DOHH2 (cell line): Measurements from ENCODE around the gene ARHGAP33.

Source experiments
- H3F3A ChIP-seq: fragments of 200-600 bp; sonication (generic), shearing (Covaris generic); 2 replicates; pipeline ENCODE4 v1.6.0; 2016; ENCODE audit warnings: antibody characterized with exemption, mild to moderate bottlenecking; ENCODE audit not compliant: control insufficient read depth, insufficient read depth
- H3K27ac ChIP-seq: fragments of 200-600 bp; sonication (generic); 2 replicates; pipeline ENCODE4 v1.5.1; 2014; ENCODE audit warnings: low read depth, mild to moderate bottlenecking, low read length, moderate library complexity
- H3K27me3 ChIP-seq: fragments of 200-600 bp; sonication (generic); 2 replicates; pipeline ENCODE4 v1.6.1; 2014; ENCODE audit warnings: mild to moderate bottlenecking, low read length, mixed read lengths; ENCODE audit not compliant: control insufficient read depth
- H3K36me3 ChIP-seq: fragments of 200-600 bp; sonication (generic); 2 replicates; pipeline ENCODE4 v1.6.1; 2014; ENCODE audit warnings: mild to moderate bottlenecking, low read length, moderate library complexity, mixed read lengths; ENCODE audit not compliant: control insufficient read depth
- H3K4me1 ChIP-seq: fragments of 200-600 bp; sonication (generic); 2 replicates; pipeline ENCODE4 v1.6.1; 2014; ENCODE audit warnings: mild to moderate bottlenecking, low read length, mixed read lengths; ENCODE audit not compliant: control insufficient read depth
- H3K4me2 ChIP-seq: fragments of 200-600 bp; sonication (generic); 2 replicates; pipeline ENCODE4 v1.6.0; 2014; ENCODE audit warnings: mild to moderate bottlenecking, low read length, moderate library complexity
- H3K4me3 ChIP-seq: fragments of 200-600 bp; sonication (generic); 2 replicates; pipeline ENCODE4 v1.5.1; 2014; ENCODE audit warnings: mild to moderate bottlenecking, low read length, mixed read lengths
- H3K79me2 ChIP-seq: fragments of 200-600 bp; sonication (generic); 2 replicates; pipeline ENCODE4 v1.6.1; 2014; ENCODE audit warnings: mild to moderate bottlenecking, low read length, mixed read lengths; ENCODE audit not compliant: control insufficient read depth
- H3K9me2 ChIP-seq: fragments of 200-600 bp; sonication (generic); replicated peaks from 2 replicates; pipeline ENCODE4 v1.6.1; 2014; ENCODE audit warnings: mild to moderate bottlenecking, low read length, mixed read lengths; ENCODE audit not compliant: control insufficient read depth
- H3K9me3 ChIP-seq: fragments of 200-600 bp; sonication (generic); 2 replicates; pipeline ENCODE4 v1.6.1; 2014; ENCODE audit warnings: antibody characterized with exemption, low read length, mixed read lengths; ENCODE audit not compliant: control insufficient read depth, insufficient read depth
- H4K20me1 ChIP-seq: fragments of 200-600 bp; sonication (generic); 2 replicates; pipeline ENCODE4 v1.6.0; 2014; ENCODE audit warnings: low read depth, mild to moderate bottlenecking, antibody characterized with exemption, low read length, moderate library complexity; ENCODE audit not compliant: control insufficient read depth, insufficient read depth
- CTCF ChIP-seq: fragments of 200-600 bp; sonication (generic); IDR thresholded peaks from one replicate; pipeline ENCODE4 v1.5.1; 2014; ENCODE audit warnings: antibody characterized with exemption, mild to moderate bottlenecking, low read depth, low read length; ENCODE audit not compliant: poor library complexity, severe bottlenecking
- EZH2phosphoT487 ChIP-seq: fragments of 200-600 bp; sonication (generic); IDR thresholded peaks from 2 replicates; pipeline ENCODE4 v1.6.1; 2017; ENCODE audit warnings: borderline replicate concordance, mild to moderate bottlenecking, antibody characterized with exemption, low read length, moderate library complexity, mixed read lengths

ARHGAP33 gene

GRCh38 chr19:35785339-35785627 lies 9.9 kb downstream of the ARHGAP33 start:
- Histone ChIP-seq H3K4me2 (no peak overlapping the region), H3K36me3 (no peaks in the 10 kb centered on the region), H3K79me2 (no peaks in the 10 kb centered on the region), H3K4me1 (no peaks in the 10 kb centered on the region), H3K27me3 (no peaks in the 10 kb centered on the region), H3K9me3 (no peaks in the 10 kb centered on the region), H3K27ac (no peak overlapping the region), H3K9me2 (no peaks in the 10 kb centered on the region), H4K20me1 (no peaks in the 10 kb centered on the region), H3K4me3 (no peak overlapping the region), H3F3A (no peaks in the 10 kb centered on the region)
- TF ChIP-seq EZH2phosphoT487 (no peak), CTCF (no peak)

GRCh38 chr19:35786299-35787160 lies 11.2 kb downstream of the ARHGAP33 start:
- Histone ChIP-seq H3K27me3 (no peaks in the 10 kb centered on the region), H3K9me3 (no peaks in the 10 kb centered on the region), H3K27ac (no peak overlapping the region), H3K9me2 (no peaks in the 10 kb centered on the region), H4K20me1 (no peaks in the 10 kb centered on the region), H3F3A (no peaks in the 10 kb centered on the region), H3K4me2 (no peak overlapping the region), H3K4me1 (no peaks in the 10 kb centered on the region), H3K79me2 (no peaks in the 10 kb centered on the region), H3K4me3 (no peak overlapping the region), H3K36me3 (no peaks in the 10 kb centered on the region)
- TF ChIP-seq EZH2phosphoT487, result no peak
- TF ChIP-seq CTCF, result no peak

GRCh38 chr19:35787227-35787799 lies 11.9 kb downstream of the ARHGAP33 start:
- H3F3A ChIP-seq, result no peaks in the 10 kb centered on the region
- H3K9me3 ChIP-seq, result no peaks in the 10 kb centered on the region
- no peak overlapping the region for H3K4me2 ChIP-seq
- H3K79me2 ChIP-seq, result no peaks in the 10 kb centered on the region
- H3K27me3 ChIP-seq, result no peaks in the 10 kb centered on the region
- H3K4me3 ChIP-seq, result no peak overlapping the region
- H3K9me2 ChIP-seq, result no peaks in the 10 kb centered on the region
- H3K36me3 ChIP-seq, result no peaks in the 10 kb centered on the region
- no peaks in the 10 kb centered on the region for H3K4me1 ChIP-seq
- no peak overlapping the region for H3K27ac ChIP-seq
- H4K20me1 ChIP-seq, result no peaks in the 10 kb centered on the region
- no peak for TF ChIP-seq EZH2phosphoT487
- TF ChIP-seq CTCF, result no peak
